NCI-H2081 (cell line): Measurements from ENCODE around the gene ALDOA.
"Not testable (repeated sequence)": the region's sequence is repeated elsewhere in the genome, so short reads cannot be mapped to it uniquely, and the experiment has no call there.

ENCODE experiments used
- DNase-seq, 2 experiments: peaks; one replicate each; lab custom pipeline; 2025; lab: John Stamatoyannopoulos, UW

Gene ALDOA

GRCh38 chr16:30091474-30092372 lies 26.2 kb downstream of the ALDOA start, which contains the start of gene TBX6:
Gene TBX6, minus strand, starts transcription at chr16:30091924. Its CDS starts 731 bp downstream, at chr16:30091193.
- DNase-seq: peak; percentile 83 to 85

DNA sequence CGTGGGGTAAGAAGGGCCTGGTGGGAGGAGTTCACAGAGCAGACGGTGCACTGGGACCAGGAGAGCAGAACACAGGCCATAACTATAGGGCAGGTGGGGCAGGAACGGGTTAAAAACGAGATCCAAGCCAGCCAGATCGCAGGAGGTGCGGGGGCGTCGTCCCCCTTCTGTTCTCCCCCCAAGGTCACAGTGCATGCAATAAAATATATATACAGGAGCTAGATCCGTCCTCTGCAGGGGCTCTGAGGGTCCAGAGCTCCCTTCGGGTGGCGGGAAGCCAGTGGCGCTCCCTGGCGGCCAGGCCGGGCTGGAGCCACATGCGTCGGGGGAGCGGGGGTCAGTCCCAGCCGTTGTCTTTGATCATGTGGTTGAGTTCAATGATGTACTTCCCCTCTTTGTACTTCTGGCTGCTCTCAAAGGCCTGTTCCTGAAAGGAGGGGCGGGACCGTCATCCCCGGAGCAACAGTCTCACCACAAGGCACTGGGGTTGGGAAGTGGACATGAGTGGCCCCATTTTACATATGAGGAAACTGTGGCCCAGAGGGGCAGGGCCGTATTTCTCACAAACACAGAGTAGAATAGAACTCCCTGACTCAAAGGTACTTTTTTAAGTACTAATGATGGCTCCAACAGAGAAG lies 26.9 kb downstream of the ALDOA start:
- DNase-seq: peak; percentile 46 to 73

DNA sequence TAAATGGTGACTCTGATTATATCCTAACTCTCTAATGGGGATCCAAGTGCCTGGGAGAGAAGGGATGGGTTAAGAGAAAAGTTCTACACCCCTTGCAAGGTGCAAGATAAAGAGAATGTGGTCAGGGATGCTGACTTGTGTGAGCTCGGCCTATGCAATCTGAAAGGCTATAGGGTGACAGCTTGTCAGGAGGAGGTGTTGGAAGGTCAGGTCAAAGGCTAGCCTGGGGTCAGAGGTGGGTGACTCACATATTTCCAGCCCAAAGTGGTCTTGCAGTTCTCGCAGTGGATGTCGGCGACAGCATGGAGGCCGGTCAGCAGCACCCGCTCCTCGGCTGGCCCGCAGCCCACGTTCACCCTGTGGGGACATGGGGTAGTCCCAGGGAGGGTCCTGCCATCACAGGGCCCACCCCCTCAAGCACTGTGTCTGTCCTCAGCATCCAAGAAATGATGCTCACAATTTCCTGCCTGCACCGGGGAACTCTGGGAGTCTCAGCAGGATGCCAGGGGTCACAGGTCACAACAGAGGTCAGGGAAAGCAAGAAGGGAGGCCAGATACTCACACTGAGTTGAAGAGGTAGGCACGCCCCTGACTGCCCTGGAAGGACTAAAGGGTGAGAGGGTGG lies 29.1 kb downstream of the ALDOA start:
- no peak for DNase-seq

DNA sequence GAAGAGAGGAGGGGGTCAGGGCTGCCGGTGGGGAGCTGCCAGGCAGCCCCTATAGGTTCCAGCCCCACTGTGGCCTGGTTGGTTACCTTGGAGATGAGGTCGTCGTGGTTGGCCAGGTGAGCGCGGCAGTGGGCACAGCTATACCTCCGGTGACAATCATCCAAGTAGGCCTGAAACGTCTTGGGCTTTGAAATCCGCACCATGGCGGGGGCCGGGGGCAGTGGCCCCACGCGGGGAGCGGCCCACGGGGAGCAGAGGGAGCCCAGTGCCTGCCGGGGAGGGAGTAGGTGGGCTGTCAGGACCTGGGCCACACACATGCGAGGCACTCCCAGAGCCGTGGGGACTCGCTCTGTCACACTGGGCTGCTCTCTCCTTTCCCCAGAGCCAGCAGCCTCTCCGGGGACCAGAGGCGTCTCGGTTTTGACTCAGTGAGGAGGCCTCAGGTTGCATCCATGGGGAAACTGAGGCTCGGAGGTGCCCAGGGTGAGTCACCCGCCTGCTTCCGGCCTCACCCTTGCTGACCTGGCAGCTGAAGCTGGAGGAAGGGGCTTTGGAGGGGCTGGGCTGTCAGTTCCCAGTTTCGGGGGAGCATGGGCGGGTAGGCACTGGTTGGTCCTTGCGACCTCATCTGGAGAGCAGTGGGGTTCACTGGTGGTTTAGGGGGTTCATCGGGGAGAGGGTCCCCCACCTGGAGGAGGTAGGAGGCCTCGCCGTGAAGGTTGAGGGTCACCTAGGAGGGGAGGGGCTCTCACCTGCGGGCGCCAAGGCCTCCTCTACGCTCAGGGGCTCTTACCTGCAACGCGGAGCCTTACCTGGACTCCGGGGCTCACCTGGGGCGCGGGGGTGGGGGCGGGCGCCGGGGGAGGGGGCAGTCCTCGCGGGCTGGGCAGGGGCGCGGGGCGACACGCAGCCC lies 29.9 kb downstream of the ALDOA start:
- no peak for DNase-seq

DNA sequence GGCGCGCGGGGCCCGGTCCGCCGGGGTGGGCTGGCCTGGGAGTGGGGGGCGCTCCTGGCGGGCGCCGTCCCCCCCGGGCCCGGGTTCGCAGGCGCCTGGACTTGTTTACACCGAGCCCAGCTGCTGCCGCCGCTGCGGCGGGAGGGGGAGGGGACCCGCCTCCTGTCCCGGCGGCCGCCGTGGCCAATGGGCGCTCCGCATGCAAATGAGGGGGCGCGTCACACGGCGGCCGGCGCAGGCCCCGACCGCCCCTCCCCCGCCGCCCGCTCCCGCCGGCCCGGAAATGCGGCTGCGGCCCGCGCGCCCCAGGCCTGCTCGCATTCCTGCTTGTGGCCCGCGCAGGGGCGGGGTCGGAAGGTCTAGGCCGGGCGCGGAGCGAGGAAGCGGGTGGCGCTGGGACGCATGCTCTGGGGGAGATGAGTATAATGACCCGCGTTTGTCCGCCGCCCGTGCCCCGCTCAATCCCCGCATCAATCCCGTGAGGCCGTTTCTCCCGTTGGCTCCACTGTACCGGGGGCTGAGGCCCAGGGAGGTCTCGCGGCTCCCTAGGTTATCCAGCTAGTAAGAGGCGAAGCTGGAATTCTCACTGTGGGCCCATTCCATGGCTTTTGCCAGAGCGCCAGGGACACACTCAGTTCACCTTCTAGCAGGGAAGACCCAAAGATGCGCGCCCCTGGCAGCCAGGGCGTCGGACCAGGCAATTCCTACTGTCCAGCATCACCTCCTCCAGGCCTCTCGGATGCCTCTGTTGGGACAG lies 30.7 kb downstream of the ALDOA start, which contains the start of gene YPEL3:
TSS of gene YPEL3 (minus strand) at position 109 of the 757 bp plus-strand sequence. CDS start 731 bp downstream, outside the sequence.
- DNase-seq: peak; percentile 70 to 84

DNA sequence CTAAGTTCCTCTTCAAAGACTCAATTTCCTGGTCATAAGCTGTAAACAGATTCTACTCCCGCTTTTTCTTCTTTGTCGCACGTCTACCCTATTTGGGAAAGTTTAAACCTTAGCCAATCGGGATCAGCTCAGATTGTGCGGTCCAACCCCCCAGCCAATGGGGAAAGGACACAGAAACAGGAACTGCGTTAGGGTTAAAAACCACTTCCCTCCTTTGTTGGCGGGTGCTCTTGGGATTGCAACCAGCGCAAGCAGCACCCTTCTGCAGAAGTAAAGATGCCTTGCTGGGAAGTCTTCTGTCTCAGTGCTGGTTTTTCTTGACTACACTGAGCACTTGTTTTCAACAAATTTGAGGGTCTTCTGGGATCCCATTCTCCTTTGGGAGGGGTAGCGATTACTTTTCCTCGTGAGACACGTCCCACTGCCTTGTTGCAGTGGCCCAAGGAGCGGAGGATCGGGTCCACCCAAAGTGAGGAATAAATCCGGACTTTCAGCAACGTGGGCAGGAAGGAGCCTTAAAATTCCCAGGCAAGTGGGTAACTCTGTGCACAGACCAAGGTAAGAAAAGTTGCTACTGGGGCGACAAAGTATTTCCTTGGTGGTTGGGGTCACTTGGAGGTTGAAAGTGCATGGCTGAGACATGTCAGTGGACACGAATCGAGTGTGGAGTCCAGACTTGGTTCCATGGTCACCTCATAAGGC lies 31.5 kb downstream of the ALDOA start:
- no peak for DNase-seq

DNA sequence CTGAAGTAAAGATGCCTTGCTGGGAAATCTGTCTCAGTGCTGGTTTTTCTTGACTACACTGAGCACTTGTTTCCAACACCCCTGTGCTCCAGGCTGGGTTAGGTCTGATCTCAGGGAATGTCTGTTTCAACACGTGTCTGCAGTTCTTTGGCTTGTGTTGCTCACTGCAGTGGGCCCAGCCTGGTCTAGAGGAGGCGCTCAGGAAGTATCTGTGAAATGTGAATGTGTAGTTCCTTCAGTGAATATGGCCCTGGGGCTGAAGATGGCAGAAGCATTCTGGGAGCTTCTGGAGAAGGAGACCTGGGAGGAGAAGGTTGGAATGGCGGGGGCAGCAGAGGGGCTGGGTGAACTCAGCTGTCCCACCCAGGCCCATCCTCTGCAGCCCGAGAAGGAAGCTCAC lies 38.5 kb downstream of the ALDOA start:
- DNase-seq: no peak

GRCh38 chr16:30104492-30104891 lies 38.9 kb downstream of the ALDOA start:
- DNase-seq: no peak

DNA sequence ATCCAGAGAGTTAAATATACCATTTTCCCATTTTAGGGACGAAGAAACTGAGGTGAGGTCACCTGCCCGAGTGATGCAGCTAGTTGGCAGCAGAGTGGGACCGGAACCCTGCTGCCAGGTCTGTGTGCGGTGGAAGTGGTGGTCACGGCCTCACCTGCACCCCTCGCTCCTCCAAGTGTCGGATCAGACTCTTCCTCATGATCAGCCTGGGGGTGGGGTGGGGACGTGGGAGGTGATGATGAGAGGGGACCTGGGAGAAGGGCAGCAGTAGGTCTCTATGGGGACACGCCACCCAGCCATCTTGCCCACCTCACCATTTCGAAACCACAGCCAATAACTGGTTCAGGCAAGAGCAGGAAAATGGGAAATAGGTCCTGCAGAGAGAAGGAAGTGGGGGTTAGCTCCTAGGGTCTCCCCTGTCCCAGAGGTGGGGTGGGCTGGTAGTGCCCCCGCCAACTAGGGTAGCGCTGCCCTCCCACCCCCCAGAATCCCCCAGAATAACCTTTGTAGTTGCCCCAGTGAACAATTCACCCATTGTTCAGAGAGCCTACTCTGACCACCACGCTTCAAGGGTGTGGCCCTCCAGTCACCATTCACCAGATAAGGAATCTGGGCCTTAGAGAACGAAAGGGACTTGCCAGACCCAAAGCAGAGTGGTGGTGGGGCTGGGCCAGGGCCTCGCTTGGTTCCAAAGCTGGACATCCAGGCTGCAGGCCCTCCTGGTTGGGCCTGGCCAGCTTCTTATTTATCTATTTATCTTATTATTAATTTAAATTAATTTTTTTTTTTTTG lies 42.7 kb downstream of the ALDOA start:
- DNase-seq: no peak

DNA sequence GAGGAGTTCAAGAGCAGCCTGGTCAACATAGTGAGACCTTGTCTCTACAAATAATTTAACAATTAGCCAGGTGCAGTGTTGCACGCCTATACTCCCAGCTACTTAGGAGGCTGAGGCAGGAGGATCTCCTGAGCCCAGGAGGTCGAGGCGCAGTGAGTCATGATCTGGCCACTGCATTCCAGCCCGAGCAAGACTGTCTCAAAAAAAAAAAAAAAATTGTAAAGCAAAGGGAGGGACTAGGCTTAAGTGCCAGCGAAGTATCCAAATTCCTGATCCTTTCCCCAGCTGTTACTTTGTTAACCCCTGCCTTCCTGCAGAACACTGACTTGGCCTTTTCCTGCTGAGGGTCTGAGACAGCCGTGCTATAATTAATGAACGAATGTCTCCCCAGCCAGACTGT lies 45.1 kb downstream of the ALDOA start:
- no peak for DNase-seq

GRCh38 chr16:30112197-30113030 lies 46.9 kb downstream of the ALDOA start:
- no peak for DNase-seq

DNA sequence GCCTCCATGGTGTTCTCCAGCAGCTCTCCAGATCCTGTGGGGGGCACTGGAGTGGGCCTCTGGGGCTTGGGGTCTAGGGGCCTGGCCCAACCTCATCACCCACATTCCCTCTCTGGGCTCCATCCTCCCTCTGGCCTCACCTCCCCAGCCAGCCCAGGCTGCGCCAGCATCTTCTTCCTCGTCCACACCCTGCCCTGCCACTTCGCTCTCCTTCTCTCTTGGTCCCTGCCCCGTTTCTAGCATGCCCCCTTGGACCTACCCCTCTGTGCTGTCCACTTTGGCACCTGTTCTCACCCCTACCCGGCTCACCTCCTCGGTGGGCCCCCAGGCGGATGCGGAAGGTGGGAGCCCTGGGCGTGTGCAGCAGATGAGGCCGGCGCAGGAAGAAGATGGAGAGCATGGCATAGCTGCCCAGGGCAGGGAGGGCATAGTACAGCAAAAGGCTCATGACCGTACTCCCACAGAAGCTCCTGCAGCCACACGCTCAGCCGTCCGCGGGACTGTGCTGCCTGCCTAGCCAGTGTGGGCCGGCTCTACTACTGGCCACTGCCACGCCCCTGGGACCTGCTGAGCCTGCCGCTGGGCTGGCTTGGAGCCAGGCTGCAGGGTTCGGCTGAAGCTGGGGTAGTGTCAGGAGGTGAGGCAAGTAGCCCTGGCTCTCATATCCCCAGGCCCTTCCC lies 47.6 kb downstream of the ALDOA start, which contains the start of gene GDPD3:
TSS of gene GDPD3 (minus strand) at position 507 of the 680 bp plus-strand sequence. CDS start at position 448, 59 bp downstream.
- no peak for DNase-seq

DNA sequence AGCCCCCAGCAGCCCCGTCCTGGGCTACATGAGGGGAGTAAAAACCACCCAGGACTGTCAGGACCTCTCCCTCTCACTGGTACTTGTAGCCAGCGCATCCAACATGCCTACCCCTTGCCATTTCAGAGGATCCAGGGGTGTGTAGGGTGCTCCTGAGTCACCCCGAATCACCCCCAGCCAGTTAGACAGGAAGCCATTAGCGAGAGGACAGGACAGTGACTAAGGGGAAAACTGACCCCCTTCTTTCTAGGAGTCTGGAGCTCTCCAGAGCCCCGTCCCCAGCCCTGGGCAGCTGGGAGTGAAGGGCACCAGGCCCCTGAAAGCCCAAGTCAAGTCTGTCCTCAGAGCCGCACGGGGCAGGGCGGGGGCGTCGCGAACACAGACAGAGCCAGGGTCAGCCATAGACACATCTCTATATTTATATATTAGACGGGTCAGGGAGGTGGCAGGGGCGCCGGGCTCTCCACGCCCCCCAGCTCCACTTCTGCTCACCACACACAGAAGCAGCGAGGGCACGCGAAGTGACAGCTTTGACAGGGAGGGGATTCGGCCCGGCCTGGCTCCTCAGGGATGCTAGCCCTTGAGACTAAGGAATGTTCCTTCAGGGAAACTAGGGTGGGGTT lies 48.3 kb downstream of the ALDOA start:
- DNase-seq: no peak

- no peak for DNase-seq
These were observed 48.9 kb downstream of the ALDOA start for GRCh38 chr16:30114411-30114810.

DNA sequence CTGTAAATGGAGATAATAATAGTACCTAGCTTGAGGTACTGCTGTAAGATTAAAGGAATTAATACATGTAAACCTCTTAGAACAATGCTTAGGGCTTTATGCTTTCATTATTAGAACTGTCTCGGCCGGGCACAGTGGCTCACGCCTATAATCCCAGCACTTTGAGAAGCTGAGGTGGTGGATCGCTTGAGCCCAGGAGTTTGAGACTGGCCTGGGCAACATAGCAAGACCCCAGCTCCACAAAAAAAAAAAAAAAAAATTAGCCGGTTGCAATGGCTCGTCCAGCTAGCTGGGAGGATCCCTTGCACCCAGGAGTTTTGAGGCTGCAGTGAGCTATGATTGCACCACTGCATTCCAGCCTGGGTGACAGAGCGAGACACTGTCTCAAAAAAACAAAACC lies 49.3 kb downstream of the ALDOA start:
- DNase-seq: not testable (repeated sequence)

DNA sequence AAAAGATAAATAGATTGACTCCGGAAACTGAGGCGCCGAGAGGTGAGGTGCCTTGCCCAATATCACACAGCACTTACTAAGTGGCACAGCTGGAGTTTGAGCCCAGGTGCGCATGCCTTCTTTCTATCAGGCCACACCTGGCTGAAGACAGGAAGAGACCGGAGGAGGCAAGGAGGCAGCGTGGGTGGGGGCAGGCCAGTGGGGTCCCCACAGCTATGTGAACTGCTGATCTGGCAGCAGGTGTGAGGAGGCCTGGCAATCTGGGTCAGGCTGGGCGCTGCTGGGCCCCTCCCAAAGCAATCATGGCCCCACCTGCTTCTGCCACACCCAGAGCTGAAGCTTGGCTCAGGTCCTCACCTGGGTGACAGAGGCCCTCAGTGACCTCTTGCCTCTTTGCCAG lies 49.7 kb downstream of the ALDOA start:
- DNase-seq: no peak
